Measurements from ENCODE around the gene DOK7.

GRCh38 chr4:3471886-3472285 is 8.8 kb downstream of the DOK7 start:
- TF ChIP-seq, protein P1, sequence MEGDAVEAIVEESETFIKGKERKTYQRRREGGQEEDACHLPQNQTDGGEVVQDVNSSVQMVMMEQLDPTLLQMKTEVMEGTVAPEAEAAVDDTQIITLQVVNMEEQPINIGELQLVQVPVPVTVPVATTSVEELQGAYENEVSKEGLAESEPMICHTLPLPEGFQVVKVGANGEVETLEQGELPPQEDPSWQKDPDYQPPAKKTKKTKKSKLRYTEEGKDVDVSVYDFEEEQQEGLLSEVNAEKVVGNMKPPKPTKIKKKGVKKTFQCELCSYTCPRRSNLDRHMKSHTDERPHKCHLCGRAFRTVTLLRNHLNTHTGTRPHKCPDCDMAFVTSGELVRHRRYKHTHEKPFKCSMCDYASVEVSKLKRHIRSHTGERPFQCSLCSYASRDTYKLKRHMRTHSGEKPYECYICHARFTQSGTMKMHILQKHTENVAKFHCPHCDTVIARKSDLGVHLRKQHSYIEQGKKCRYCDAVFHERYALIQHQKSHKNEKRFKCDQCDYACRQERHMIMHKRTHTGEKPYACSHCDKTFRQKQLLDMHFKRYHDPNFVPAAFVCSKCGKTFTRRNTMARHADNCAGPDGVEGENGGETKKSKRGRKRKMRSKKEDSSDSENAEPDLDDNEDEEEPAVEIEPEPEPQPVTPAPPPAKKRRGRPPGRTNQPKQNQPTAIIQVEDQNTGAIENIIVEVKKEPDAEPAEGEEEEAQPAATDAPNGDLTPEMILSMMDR (IDR thresholded peaks at IDR 0.05; ENCODE audit: borderline replicate concordance, extremely low read depth, low read length, poor library complexity, severe bottlenecking) = no peak
- no peak for TF ChIP-seq EZH2 (IDR thresholded peaks at IDR 0.05; ENCODE audit: borderline replicate concordance, low read depth, low read length, severe bottlenecking)
